DND-41 (cell line): ENCODE measurements around the gene BMP15.

Source experiments
- EZH2 ChIP-seq: IDR thresholded peaks from 3 replicates; pipeline ENCODE4 v1.6.1; 2012; ENCODE audit warnings: borderline replicate concordance, low read depth, mild to moderate bottlenecking, moderate library complexity, low read length, inconsistent platforms; ENCODE audit not compliant: severe bottlenecking
- TF ChIP-seq, protein P1 (sequence below): IDR thresholded peaks from 2 replicates; pipeline ENCODE4 v1.5.1; 2012; ENCODE audit warnings: borderline replicate concordance, low read length, moderate library complexity, mild to moderate bottlenecking; ENCODE audit not compliant: poor library complexity, severe bottlenecking; ENCODE audit errors: extremely low read depth

DNA sequence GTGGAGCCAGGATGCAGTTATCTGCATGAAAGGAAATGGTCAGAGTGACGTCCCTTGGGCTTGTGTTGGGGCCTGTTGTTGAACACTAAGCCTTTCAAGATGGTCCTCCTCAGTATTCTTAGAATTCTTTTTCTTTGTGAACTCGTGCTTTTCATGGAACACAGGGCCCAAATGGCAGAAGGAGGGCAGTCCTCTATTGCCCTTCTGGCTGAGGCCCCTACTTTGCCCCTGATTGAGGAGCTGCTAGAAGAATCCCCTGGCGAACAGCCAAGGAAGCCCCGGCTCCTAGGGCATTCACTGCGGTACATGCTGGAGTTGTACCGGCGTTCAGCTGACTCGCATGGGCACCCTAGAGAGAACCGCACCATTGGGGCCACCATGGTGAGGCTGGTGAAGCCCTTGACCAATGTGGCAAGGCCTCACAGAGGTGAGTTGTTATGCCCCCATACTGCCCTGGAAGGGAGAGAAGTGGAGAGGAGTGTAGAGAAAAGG is at the start of gene BMP15:
- TF ChIP-seq, protein P1, sequence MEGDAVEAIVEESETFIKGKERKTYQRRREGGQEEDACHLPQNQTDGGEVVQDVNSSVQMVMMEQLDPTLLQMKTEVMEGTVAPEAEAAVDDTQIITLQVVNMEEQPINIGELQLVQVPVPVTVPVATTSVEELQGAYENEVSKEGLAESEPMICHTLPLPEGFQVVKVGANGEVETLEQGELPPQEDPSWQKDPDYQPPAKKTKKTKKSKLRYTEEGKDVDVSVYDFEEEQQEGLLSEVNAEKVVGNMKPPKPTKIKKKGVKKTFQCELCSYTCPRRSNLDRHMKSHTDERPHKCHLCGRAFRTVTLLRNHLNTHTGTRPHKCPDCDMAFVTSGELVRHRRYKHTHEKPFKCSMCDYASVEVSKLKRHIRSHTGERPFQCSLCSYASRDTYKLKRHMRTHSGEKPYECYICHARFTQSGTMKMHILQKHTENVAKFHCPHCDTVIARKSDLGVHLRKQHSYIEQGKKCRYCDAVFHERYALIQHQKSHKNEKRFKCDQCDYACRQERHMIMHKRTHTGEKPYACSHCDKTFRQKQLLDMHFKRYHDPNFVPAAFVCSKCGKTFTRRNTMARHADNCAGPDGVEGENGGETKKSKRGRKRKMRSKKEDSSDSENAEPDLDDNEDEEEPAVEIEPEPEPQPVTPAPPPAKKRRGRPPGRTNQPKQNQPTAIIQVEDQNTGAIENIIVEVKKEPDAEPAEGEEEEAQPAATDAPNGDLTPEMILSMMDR = no peak
- TF ChIP-seq EZH2 = no peak
